Ecto neural progenitor cell (in vitro differentiated cells): Measurements from ENCODE around the gene ATRNL1.
"Not testable (repeated sequence)": the region's sequence is repeated elsewhere in the genome, so short reads cannot be mapped to it uniquely, and the experiment has no call there.

ENCODE experiments used
- DNase-seq: peaks from one replicate; pipeline ENCODE4 v3.0.0-alpha.2; 2018; ENCODE audit warnings: low spot score

The ATRNL1 gene

DNA sequence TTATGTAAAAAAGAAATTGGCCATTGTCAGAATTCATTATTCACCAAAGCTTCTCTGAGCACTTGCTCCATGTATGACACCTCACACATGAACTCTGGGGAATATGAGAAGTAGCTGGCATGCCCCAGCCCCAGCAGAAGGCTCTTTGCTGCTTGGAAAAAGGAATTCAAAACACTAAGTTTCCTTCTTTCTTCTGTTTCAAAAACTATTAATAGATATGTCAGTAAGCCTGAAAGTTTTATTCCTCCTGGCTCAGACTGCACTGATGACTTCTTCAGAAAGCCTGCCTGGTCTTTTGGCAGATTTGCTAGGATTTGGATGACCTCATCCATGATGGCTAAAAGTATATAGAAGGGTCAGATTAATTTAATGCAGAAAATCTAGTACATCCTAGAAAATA lies 668.9 kb downstream of the ATRNL1 start:
- DNase-seq, result no peak

DNA sequence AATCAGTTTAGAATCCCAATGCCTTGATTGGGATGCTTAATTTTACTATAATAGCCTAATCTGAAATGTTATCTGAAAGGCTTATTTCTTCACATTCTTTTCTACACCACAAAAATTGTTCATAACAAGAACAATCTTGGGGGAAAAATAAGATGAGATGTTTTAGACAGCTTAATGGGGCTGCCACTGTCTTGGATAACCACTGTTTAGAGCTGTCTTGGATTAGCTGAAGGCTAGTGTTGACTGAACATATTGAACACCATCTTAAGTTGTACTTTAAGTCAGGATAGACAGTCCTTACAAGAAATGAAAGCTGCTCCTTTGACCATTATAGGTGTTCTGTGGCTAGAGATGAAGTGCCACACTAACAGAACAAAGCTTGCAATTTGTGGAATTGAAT lies 678.6 kb downstream of the ATRNL1 start:
- DNase-seq, result no peak

DNA sequence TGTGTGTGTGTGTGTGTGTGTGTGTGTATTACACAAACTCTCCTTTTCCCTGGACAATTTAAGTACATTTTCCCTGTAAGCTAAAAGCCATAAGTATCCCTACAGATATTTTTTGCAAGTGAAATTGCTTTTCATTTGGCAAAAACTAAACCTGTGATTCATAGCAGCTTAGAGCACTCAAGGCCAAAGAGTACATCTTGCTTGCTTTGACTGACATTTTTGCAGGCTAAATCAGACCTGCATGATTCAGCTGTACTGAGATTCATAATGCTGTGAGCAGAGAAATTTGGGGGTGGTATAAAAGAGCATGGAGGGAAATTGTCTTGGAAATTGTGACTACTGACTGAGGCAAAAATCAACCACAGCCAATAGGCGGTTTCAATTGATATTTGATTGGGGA lies 679.4 kb downstream of the ATRNL1 start:
- DNase-seq, result no peak

DNA sequence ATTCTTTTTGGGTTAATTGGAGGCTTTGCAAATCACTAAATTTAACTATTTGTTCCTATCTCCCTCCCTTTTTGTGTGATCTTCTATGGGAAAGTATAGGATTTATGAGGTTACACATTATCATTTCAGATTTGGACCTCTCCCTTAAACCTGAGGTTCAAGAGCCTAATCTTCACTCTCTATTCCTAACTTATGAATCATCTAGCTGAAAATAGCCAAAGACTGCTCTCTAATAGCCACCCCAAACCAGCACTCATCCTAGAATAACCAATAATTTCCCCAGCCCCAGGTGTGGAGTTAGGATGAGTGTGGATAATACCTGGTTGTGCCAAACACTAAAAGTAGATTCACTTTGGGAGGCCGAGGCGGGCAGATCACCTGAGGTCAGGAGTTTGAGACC lies 680.7 kb downstream of the ATRNL1 start:
- DNase-seq, result no peak

DNA sequence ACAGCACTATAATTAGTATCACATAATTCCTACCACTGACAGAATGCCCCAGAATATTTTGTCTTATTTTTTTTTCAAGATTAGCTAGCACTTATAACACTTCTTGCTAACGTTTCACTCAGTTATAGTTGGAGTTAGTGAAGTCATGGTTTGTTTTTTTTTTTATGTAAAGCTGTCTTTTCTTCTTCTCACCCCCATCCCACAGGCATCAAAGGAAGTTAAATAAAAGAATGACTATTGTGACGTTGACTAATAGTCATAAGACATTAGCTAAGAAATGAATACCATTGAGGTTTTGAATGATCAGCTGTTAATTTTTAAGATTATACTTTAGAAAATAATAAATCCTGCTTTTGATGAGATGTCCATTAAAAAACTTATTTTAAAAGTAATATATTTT lies 681.6 kb downstream of the ATRNL1 start:
- DNase-seq, result no peak

DNA sequence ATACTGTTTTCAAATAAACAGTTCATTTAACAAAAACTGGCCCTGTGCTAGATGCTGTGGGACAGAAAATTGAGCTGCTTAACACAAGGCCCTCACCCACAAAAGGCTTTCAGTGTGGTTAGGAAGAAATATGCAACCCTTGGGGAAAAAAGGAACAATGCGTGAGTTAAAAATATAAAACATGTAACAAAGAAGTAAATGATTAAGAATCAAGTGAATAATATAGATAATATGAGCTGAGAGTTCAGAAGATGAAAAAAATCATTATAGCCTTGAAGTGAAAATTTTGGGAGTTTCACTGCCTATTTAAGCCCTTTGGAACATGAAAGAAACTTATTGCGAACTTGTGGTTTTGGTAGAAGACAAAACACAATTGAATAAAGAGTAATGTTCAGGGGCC lies 684.5 kb downstream of the ATRNL1 start:
- no peak for DNase-seq

DNA sequence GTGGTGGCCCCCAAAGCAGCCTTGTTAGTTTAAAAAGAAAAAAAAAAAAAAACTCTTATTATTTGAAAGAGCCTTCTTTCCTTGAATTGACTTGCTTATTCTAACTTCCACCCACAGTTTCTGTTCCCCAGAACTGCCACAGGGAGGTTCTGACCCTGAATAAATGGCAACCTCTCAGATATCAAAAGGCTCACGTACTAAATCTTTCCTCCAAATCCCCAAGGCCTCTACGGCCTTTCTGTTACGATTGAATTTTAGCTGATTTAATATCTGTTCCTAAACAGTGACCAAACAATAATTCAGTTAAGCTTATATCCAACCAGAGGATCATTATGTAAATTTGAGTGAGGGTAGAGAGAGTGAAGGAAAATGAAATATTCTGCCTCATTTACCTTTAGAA lies 697.1 kb downstream of the ATRNL1 start:
- DNase-seq, result no peak

DNA sequence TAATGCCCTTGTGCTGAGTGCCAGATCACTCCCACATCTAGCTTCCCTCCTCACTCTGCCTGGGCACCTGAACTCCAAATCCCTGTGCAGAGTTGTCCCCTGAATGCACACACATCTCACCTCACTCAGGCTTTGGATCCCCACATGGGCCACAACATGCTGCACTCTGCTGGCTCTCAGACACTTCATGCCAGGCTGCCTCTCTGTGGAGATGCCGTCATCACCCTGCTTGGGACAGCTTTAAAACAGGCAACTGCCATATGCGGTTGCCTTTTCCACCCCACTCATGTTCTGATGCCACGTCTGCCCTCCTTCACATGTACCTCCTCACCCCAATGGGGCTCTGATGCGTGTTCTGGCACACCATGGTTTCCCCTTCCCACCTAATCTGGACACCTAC lies 702.8 kb downstream of the ATRNL1 start:
- DNase-seq, result no peak

DNA sequence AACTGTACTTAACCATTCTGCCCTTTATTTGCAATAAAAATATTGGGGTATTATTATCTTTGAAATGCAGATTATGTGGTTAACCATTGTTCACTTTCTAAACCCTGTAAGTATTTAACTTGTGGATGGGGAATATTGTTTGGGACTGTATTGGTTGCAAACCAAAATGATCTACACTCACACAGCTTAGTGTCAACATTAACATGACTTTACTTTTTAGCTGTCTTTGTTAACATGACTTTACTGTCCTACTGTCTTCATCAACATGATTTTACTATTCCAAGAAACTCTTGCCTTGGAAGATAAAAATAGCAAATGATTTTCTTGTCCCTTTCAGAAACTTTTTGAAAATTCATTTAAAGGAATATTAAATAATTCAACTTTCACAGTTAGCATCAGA lies 708.3 kb downstream of the ATRNL1 start:
- no peak for DNase-seq

DNA sequence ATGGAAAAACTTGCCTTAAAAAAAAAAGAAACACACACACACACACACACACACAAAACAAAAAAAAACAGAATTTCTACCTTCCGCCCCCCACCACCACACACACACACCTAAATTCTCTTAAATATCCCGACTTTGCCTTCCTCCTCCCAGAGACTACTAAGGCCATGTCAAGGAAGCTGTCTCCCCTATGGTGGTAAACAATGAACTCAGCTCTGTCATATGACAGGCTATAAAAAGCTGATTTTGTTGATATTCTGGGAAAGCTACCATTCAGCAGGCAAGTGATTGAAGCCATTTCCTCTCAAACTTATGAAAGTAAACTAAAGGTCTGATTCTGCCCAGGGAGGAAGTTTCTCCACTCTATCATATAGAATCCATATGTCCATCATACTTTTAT lies 708.8 kb downstream of the ATRNL1 start:
- no peak for DNase-seq

DNA sequence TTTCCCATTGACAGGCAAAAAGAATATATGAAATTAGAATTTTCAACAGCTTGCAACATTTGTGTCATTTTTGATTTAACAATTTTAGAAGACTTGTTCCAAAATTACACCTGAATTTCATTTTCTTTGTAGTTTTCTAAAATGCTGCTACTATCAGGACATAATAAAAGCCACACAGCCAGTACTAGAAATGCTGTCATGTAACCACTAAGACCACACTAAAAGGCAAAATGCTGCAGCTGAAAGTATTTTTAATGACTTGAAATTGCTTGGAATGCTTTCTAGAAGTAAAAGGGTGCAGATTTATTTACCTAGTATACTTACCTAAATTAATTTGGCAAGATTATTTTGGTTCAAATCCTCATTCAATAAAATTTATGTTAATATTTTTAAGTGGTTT lies 709.7 kb downstream of the ATRNL1 start:
- no peak for DNase-seq

DNA sequence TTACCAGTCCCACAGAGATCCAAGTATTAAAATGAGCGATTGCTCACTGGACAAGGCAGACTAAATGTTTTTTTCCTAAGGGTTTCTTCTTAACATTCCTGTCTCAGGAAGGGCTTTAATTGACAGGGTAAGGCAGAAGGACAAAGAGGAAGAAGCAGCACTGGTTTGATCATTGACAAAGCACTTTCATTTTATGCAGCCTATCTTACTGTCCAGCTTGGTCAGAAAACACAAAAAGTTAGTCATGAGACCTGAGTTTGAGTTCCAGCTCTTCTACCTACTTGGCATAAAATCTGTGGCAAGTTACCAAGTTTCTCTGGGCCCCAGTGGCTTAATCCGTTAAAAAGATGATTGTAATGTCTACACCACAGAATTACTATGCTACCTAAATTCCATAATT lies 721.4 kb downstream of the ATRNL1 start:
- DNase-seq, result no peak

DNA sequence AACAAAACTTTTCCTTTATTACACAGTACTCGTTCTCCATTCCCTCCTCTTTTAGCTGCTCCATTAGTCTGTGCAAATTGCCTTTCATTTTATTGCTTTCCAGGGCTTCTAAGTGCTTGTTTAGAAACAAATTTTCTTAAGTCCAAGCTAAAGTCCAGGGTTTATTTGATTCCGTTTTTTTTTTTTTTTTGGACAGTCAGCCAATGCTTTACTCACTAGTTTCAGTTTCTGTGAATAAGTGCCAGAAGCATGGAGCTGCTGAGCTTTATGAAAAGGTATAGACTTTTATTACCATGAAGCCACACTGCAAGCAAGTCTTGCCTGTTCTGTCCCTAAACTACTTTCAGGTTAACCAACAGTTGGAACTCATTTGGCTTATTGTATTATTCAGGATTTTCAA lies 724.8 kb downstream of the ATRNL1 start:
- no peak for DNase-seq

DNA sequence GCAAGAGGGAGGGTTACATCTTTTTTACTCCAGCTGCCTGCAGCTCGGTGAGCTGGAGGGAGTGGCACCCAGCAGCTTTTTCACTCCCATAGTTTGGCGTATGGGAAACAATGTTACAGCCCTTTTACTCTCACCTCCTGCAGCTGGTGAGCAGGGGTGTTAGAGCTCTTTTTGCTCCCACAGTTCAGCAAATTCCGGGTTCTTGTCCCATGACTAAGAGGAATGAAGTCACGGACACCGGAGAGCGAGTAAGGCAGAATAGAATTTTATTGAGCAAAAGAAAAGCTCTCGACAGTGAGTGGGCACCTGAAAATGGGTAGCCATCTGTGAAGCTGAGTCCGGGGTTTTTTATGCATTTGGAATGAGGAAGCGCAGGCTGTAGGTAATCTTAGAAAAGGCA lies 733.2 kb downstream of the ATRNL1 start:
- no peak for DNase-seq

DNA sequence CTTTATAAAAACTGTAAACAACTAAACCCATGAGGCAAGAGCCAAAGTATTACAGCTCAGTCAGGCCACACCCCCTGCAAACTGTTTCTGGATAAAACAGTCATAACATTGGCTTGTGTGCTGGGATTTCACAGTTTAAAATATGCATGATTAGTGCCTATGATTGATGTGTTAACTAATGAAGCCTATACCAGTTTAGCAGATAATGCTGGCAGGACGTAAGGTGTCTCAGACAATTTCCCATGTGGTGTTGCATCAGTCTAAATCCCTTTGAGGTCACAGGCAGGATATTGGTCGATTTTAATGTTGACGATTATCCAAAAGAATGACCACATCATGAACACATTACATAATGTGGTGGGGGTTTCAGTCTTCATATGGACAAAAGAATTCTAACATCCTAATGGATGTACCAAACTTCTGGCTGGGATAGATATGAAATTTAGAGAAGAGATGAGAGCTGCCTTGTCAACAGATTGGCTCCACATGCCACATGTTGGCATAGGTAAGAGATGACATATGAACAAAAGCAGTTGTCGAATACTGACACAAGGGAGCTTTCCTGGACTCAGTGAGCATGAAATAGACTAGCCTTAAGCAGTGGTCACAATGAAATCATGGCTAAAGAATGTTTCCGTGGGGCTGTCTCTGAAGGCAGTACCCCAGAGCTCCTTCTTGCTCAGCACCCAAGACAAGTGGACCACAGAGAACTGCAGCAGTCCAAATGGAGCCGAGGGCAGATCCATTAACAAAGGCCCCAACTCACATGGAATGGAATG lies 734.3 kb downstream of the ATRNL1 start:
- no peak for DNase-seq

DNA sequence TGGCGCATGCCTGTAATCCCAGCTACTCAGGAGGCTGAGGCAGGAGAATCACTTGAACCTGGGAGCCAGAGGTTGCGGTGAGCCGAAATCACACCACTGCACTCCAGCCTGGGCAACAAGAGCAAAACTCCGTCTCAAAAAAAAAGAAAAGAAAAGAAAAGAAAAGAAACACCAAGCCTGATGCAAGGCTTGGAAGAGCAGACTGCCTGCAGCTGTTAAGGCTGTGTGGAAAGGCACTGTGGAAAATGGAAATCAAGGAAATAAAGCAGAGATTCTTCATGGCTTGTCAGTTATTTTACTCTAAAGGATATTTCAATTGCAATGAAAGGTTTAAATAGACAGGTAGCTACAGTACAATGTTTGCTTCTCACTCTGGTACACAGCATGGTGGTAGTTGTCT lies 735.0 kb downstream of the ATRNL1 start:
- DNase-seq, result not testable (repeated sequence)

DNA sequence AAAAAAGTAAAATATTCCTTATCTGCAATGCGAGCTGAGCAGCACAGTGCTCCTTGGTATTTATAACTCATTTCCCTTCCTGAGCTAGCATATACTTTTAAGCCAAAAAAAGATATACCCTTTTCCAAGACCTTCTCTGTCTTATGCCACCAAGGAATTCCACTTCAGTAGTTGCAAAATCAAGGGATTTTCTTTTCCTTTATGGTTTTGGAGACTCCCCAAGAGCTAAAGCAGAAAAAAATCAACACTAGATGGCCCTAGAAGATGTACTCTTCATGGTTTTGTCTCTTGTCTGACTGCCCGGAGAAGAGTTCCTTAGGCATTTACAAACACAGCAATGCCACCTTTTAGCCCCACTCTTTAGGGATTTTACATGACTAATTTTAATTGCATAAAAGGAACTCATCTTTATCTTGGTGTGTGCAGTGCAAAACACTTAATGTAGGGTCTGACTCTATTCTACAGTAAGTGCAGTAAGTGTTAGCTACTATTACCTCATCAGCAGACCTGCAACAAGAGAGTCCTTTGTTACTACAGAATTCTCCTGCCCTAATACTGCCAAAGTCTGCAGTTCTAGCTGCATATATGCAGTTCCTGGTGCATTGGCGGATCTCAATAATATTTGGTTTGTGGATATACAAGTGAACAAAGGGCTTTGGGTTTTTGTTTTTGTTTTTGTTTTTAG lies 736.5 kb downstream of the ATRNL1 start:
- no peak for DNase-seq

DNA sequence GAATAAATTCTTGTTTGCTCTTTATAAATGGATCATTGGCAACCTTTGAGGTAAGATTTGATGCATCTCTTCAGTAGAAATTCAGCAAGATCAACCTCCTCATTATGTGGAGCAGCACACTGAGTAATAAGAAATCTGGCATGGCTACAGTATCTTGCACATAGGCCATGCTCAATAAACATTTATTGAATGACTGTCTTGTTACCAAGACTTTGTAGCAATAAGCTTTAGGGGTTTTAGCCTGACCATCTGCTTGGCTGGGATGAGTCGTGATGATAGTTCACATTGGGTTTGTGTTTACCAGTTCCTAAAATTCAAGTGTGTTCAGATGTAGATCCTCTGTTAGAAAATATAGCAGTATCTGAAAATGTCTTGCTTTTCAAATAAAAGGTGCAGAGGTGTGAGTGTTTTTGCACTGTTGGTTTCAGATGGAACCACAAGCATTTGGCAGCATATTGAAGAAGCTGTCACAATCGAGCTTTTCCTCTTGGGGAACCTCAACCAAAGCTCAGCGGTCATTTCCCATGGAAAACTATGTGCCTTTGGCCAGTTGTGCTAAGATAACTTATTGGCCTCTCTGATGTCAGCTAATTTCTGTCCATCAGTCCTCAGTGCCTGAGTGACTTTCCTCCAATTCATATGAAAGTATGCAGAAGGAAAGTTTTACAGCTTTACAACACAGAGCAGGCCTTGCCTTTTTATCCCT lies 737.3 kb downstream of the ATRNL1 start:
- no peak for DNase-seq

DNA sequence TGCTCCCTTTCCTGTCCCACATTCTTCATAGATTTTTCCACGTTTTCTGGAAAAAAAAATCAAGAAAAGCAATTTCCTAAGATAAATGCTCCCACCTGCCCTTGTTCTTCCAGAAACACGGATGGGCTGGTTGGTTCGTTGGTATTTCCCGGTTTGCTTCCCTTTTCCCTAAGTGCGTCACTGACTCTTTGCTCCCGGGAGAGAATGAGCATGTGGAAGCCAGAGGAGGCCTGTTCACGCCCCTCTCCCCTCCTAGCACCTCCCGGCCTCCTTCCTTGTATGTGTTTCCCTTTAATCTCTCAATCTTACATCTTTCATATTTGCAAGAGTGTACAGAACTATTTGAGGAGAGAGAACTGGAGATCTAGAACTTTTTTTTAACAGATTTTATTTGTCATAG lies 737.9 kb downstream of the ATRNL1 start:
- no peak for DNase-seq

DNA sequence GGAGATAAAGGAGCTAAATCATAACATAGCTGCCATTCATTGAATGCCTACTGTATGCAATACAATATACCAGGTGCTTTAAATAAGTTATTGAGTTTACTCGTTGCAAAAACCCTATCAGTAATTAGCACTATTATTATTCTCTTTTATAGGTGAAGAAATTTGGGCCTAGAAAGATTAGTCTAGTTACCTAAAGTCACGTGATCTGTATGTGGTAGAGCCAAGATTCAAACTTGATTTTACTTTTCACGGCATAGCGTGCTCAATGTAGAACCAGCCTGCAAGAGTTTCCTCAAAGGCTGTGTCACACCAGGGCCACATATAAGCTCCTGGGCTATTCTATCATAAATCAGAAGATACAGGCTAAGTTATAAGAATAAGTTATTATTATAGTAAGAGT lies 740.0 kb downstream of the ATRNL1 start:
- DNase-seq, result no peak

DNA sequence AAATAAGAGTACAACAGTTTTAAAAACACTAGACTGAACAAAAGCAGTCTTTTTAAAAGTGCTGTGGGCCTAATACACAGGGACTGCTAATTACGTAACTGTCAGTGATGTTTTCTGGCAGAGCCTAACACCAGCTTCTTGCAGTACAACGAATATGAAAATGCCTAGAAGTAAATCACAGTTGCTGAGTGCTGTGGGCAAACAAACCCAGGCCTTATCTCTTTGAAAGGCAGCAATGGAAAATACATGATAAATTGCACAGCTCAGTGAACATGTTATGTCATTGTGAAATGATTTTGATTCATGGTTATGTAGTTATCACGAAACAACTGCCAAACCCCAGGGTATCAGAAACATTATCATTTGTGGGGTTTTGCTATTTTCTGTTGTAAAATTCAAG lies 751.4 kb downstream of the ATRNL1 start:
- DNase-seq, result no peak

DNA sequence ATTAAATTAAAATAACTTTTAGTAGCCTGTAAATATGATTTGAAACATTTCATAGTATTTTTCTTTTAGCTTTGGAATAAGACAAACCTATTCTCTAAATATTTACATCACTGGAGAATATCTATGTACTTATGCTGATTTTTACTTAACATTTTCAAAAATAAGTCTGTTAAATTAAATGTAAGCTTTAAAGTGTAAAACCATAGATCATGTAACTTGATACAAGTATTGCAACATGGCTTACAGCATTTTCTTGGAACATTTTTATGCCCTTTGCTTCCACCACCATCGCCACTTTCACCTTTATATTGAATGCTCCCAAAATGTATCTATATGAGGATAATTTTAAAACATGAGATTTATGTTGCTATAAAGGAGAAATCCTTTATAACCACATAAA lies 752.8 kb downstream of the ATRNL1 start:
- DNase-seq, result no peak

DNA sequence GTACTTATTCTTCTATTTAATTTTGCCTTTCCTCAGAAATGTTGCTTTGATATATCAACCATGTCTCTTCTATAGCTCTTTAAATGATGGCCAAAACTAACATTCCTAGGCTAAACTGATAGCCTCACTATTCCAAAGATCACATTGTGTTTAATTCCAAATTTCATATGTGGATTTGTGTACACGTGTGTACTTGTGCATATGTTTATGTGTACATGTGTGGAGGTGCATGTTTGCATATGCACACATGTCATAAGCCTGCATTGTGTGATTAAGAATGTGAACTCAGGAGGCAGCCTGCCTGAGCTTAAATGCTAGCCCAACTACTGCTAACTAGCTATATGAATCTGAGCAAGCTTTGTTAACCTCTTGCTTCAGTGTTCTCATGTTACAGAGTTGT lies 753.4 kb downstream of the ATRNL1 start:
- DNase-seq, result no peak
